HG03439 (cell line): Measurements from ENCODE around the gene RP2.

Experiments
- ATAC-seq: cut with Tn5 transposase; IDR thresholded peaks from one replicate; pipeline ENCODE4 v1.9.1; 2021; ENCODE audit warnings: mild to moderate bottlenecking, moderate library complexity; ENCODE audit not compliant: unreplicated experiment

RP2 gene

GRCh38 chrX:46836701-46837557, at the start of gene RP2:
RP2 (plus strand) TSS chrX:46837043; CDS start chrX:46837101, 58 bp downstream.
- ATAC-seq: peak; percentile 91

- ATAC-seq: no peak
Measured at GRCh38 chrX:46788902-46789301, 47.9 kb upstream of the RP2 start.

DNA sequence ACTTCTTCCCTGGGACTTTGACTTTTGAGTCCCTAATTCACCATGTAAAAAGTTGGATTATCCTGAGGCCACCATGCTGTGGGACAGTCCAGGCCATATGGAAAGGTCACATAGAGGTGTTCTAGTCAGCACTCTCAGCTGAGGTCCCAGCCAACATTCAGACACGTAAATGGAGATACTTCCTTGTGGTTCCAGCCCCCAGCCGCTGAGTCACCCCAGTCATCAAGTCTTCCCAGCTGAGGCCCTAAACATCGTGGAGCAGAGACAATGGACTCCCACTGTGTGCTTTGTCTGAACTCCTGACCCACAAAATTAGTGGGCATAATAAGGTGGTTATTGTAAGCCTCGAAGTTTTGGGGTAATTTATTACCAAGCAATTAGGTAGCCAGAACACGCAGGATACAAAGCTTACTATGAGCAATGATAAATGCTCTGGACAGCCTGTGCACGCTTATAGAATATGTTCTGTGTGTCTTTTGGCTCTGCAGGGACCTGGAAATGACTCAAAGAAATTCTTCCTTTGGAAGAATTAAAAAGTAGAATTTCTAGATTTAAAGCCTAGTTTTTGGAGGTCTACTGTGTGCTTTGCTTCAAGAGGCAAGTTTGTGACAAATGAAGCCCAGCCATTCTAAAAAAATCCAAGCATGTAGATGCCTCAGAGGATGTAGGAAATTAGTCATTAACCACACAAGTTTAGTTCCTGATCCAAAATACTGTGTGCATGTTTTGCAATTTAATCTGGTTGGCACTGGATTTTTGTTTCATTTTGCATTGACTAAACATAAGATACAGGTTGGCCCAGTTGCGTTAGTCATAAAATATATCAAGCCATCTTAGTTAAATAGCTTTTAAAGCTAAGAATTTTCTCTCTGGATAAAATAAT, 44.7 kb upstream of the RP2 start:
- no peak for ATAC-seq

DNA sequence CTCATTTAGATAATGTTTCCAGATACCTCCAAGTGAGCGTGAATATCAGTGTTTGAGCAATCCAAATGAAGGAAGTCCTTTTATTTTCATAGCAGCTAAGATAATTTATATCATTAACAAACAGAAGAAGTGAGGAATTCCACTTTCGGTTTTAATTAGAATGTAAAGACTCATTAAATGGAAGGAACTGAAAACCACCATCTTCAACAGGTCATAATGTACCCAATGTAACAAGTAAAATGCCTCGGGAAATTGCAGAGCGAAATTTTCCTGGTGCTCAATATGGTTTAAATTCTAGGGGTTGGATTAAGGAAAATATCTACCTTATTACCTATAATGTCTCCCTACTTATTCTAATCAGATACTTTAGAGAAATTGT, 44.0 kb upstream of the RP2 start:
- no peak for ATAC-seq

- ATAC-seq: no peak
Measured at GRCh38 chrX:46793386-46794143, 43.3 kb upstream of the RP2 start.

DNA sequence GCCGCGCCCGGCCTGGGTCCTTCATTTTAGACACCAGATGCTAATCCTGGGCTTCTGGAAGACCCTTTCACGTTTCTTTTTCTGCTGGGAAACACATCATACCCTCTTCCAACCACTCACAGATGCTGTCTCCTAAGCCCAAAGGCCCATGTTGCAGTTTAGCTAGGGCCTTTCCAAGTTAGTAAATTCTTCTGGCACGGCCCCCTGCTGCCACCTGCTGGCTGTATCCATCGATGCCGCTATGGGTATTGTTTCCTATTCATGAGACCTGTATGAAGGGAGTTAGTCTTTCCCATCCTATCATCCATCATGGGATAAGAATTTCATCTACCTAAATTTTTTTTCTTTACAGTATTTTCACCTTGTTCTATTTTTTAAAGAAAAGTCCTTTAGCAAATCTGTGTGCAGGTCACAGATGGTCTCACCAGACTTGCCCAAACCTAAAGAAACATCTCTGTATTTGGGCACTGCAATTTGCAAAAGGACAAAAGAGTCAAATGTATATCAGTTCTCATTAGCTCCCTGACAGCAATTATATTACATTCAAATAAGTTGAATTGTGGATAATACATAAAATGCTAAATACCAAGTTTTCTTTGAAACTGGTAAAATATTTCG, 40.2 kb upstream of the RP2 start:
- no peak for ATAC-seq

DNA sequence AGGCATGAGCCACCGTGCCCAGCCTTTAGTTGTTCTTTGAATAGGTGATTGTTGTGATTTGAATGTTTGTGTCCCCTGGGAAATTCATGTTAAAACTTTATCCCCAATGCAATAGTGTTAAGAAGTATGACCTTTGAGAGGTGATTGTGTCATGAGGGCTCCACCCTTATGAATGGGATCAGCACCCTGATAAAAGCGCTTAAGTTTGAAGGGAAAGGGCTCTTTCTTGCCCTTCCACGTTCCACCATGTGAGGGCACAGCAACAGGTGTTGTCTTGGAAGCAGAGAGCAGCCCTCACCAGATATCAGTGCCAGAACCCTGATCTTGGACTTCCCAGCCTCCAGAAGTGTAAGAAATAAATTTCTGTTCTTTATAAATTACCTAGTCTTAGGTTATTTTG, 33.7 kb upstream of the RP2 start:
- no peak for ATAC-seq

- ATAC-seq: no peak
Measured at GRCh38 chrX:46805270-46805669, 31.6 kb upstream of the RP2 start.

DNA sequence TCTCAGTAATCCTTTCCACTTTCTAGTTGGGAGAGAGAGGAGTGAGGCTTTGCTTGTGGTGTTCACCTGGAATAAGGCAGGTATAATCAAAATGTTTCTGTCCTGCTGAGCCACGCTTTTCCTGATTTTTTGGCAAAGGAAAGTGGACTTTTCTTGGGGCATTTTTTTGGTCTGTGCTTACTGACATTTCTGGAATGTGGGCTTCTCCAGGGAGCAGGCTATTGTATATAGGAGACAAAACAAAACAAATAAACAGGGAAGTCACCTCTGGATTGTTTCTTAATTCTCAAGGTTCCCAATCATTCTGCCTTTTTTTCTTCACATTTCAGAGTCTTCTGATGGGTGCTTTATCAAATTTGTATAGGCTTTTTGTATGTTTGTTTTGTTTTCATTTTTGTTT, 25.7 kb upstream of the RP2 start:
- no peak for ATAC-seq

DNA sequence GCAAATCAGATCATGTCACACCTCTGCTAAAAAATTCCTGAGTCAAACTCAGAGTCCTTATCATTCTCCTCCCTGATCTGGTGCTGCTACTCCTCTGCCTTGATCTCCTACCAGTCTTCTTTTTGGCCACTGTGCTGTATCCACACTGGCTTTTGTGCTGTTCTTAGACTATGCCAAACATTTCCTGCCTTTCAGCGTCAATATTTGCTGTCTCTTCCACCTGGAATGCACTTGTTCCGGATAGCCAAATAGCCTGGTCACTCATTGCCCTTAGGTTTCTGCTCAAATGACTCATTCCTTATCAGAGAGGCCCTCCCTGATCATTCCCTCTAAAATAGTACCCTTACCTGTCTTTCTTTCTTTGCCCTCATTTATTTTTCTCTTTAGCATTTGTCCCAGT, 24.4 kb upstream of the RP2 start:
- no peak for ATAC-seq

GRCh38 chrX:46814966-46815365, 21.9 kb upstream of the RP2 start:
- ATAC-seq: no peak

- ATAC-seq: no peak
Measured at GRCh38 chrX:46819136-46819535, 17.7 kb upstream of the RP2 start.

DNA sequence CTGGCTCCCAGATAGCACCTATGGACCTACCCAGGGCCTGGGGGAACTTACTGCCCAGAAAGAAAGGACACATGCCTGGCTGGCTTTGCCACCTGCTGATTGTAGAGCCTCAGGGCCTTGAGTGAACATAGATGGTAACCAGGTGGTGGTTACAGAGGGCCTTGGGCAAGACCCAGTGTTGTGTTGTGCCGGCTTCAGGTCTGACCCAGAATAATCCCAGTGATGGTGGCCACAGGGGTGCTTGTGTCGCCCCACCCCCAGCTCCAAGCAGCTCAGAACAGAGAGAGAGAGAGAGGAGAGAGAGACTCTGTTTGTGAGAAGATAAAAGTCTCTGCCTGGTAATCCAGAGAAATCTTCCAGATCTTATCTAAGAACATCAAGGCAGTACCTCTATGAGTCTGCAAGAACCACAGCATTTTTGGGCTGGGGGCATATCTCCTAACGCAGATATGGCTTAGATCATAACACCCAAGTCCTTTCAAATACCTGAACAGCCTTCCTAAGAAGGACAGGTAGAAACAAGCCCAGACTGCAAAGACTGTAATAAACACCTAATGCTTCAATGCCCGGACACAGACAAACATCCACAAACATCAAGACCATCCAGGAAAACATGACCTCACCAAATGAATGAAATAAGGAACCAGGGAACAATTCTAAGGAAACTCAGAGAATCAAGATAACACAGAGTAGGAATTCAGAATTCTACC, 16.3 kb upstream of the RP2 start:
- ATAC-seq: no peak

- no peak for ATAC-seq
Measured at GRCh38 chrX:46823481-46823880, 13.4 kb upstream of the RP2 start.

- ATAC-seq: no peak
Measured at GRCh38 chrX:46831765-46832327, 5.0 kb upstream of the RP2 start.

DNA sequence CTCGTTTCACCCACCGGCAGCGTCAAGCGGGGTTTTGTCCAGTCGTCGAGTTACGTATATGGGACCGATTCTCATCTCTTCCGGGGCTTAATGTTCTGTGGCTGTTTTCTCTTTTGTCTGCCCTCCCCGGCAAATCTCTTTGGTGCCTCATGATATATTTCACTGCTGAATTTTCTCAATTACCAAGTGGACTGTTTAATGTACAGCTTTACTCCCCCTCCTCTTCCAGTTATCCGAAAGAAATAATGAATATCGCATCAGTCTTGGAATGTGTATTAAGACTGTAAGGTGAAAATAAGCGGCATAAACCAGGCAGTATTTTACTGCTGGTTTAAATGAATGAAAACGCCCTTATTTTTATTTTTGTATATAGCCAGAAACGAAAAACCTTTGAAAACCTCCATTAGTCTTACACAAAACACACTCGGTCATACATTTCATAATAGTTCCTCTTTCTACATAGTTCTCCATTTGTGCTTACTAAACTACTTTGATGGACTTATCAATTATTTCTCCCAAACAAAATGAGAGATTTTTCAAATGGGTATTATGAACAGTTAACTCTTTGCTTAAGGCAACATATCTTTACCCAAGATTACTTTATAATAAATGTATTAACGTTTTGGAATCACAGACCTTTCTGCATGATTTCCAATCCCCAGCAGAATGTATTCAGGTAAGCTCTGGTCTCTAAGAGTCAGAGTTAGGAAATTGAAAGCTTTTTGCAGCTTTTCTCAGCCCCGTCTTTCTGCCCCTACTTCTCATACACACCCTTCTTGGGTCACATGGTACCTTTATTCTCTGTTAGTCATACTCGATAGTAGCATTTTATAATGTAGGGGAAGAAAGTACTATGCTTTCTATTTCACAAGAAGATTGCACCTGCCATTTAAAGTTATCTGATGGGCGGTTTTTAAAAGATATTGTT, 979 bp downstream of the RP2 start:
- no peak for ATAC-seq

- ATAC-seq: no peak
Measured at GRCh38 chrX:46838486-46838870, 1.6 kb downstream of the RP2 start.

GRCh38 chrX:46838974-46839480, 2.2 kb downstream of the RP2 start:
- ATAC-seq: no peak

DNA sequence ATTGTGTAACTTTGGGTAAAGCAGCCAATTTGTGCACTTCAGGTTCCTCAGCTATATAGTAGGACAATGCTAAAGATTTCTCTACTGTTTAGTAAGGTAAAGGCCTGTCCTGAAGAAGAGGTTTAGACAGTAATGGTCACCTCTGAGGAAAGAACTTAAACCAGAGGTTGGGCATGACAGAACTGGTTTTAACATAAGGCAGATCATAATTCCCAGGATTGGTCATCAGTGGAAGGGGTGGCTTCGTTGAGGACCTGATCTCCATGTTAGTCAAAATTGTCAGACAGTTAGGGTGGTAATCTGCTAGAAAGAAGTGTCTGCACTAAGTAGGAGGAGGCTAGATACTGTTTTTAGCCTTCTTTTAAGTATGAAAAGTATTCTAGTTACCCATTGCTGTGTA, 4.1 kb downstream of the RP2 start:
- no peak for ATAC-seq
